ENCODE measurements around the gene CCNY.
"Not testable (repeated sequence)": the region's sequence is repeated elsewhere in the genome, so short reads cannot be mapped to it uniquely, and the experiment has no call there.

- TF ChIP-seq CTCF (IDR thresholded peaks at IDR 0.05; ENCODE audit: low read depth, low read length); EZH2phosphoT487 (IDR thresholded peaks at IDR 0.05; ENCODE audit: low read depth): not testable (repeated sequence)
These were observed 21.1 kb upstream of the CCNY start for GRCh38 chr10:35315235-35315634.

All from OCI-LY3 (cell line).